SK-N-SH (cell line): Measurements from ENCODE around the gene USP12. TPM values are rescaled to one million over a fixed set of nuclear protein-coding genes. Genes with fewer than 3 reads are reported as not detected.
A peak's percentile ranks its signal among the peaks of the same experiment; 100 is the strongest.

ENCODE experiments used
- CTCF ChIA-PET: fragments of 300-600, 350-600 bp; formaldehyde crosslinking; extraction: SDS; loops from one replicate; lab custom pipeline; 2021; lab: Yijun Ruan, JAX
- POLR2A ChIA-PET: fragments of 350-600 bp; sonication (Branson Sonifier 250); formaldehyde crosslinking; extraction: SDS; loops from one replicate; lab custom pipeline; 2020; ENCODE audit warnings: antibody characterized with exemption, inconsistent platforms; lab: Yijun Ruan, JAX
- DNase-seq: peaks from one replicate; pipeline ENCODE4 v3.0.0; 2012
- H2AFZ ChIP-seq: fragments of 200-600 bp; sonication (generic); 2 replicates; pipeline ENCODE4 v1.8.1; 2016; ENCODE audit warnings: antibody characterized with exemption, mild to moderate bottlenecking, low read depth
- H3F3A ChIP-seq: fragments of 200-600 bp; sonication (generic); replicated peaks from 2 replicates; pipeline ENCODE3; 2016; ENCODE audit warnings: antibody characterized with exemption, mild to moderate bottlenecking; ENCODE audit not compliant: insufficient read depth
- H3K27ac ChIP-seq, 2 experiments: fragments of 200-500 bp in 1 of 2; fragments of 200-600 bp in 1 of 2; sonication (Bioruptor generic) in 1 of 2; sonication (generic), shearing (Covaris generic) in 1 of 2; 2 replicates each; pipeline versions ENCODE4 v1.5.1 to v1.6.1; 2014 to 2016; ENCODE audit warnings: low read depth in 2 of 2, inconsistent platforms in 1 of 2, low read length in 1 of 2, mild to moderate bottlenecking in 1 of 2, mixed read lengths in 1 of 2
- H3K27me3 ChIP-seq: fragments of 200-600 bp; sonication (generic), shearing (Covaris generic); 2 replicates; pipeline ENCODE4 v1.6.1; 2016; ENCODE audit warnings: mixed run types; ENCODE audit not compliant: insufficient read depth
- H3K36me3 ChIP-seq, 2 experiments: fragments of 200-500 bp in 1 of 2; fragments of 200-600 bp in 1 of 2; sonication (Bioruptor generic) in 1 of 2; sonication (generic) in 1 of 2; replicated peaks in 1 of 2; 2 replicates each; pipeline versions ENCODE3 to v1.5.1; 2014 to 2016; ENCODE audit warnings: low read length in 1 of 2, mild to moderate bottlenecking in 1 of 2; ENCODE audit not compliant: insufficient read depth in 2 of 2, control insufficient read depth in 1 of 2
- H3K4me1 ChIP-seq, 2 experiments: fragments of 200-500 bp in 1 of 2; fragments of 200-600 bp in 1 of 2; sonication (Bioruptor generic) in 1 of 2; sonication (generic), shearing (Covaris generic) in 1 of 2; 2 replicates each; pipeline versions ENCODE4 v1.5.1 to v1.6.1; 2014 to 2016; ENCODE audit warnings: low read depth in 1 of 2, low read length in 1 of 2, mixed run types in 1 of 2; ENCODE audit not compliant: insufficient read depth in 2 of 2, control insufficient read depth in 1 of 2
- H3K4me2 ChIP-seq: fragments of 200-600 bp; sonication (generic), shearing (Covaris generic); 2 replicates; pipeline ENCODE4 v1.6.1; 2017; ENCODE audit warnings: mixed run types
- H3K4me3 ChIP-seq, 2 experiments: fragments of 200-500 bp in 1 of 2; fragments of 200-600 bp in 1 of 2; sonication (Bioruptor generic) in 1 of 2; sonication (generic), shearing (Covaris generic) in 1 of 2; 2 replicates each; pipeline versions ENCODE4 v1.5.1 to v1.8.1; 2014 to 2016; ENCODE audit warnings: low read depth in 2 of 2, inconsistent platforms in 1 of 2, low read length in 1 of 2, mild to moderate bottlenecking in 1 of 2, mixed read lengths in 1 of 2, moderate library complexity in 1 of 2
- H3K79me2 ChIP-seq: fragments of 200-600 bp; sonication (generic); 2 replicates; pipeline ENCODE4 v1.8.1; 2017; ENCODE audit warnings: mild to moderate bottlenecking; ENCODE audit not compliant: insufficient read depth
- H3K9ac ChIP-seq: fragments of 200-600 bp; sonication (generic); 2 replicates; pipeline ENCODE4 v1.6.1; 2017; ENCODE audit warnings: mixed run types
- H3K9me2 ChIP-seq: fragments of 200-600 bp; sonication (generic); 2 replicates; pipeline ENCODE4 v1.6.1; 2017; ENCODE audit warnings: mixed run types
- H3K9me3 ChIP-seq: fragments of 200-600 bp; sonication (generic); 2 replicates; pipeline ENCODE4 v1.6.1; 2017; ENCODE audit warnings: mixed run types, mild to moderate bottlenecking, moderate library complexity
- H4K20me1 ChIP-seq: fragments of 200-600 bp; sonication (generic); 2 replicates; pipeline ENCODE4 v1.6.1; 2017; ENCODE audit warnings: mild to moderate bottlenecking, mixed run types; ENCODE audit not compliant: insufficient read depth
- CHD2 ChIP-seq: fragments of 150-350 bp; IDR thresholded peaks from 2 replicates; pipeline ENCODE4 v1.6.1; 2018; ENCODE audit warnings: low read length; ENCODE audit not compliant: partially characterized antibody
- CTCF ChIP-seq: fragments of 200-600 bp; sonication (generic); IDR thresholded peaks from 2 replicates; pipeline ENCODE4 v1.6.1; 2017; ENCODE audit warnings: antibody characterized with exemption, mild to moderate bottlenecking, moderate library complexity
- EP300 ChIP-seq, 2 experiments: IDR thresholded peaks; 2 replicates each; pipeline versions ENCODE4 v1.4.0 to v1.6.1; 2012; ENCODE audit warnings: borderline replicate concordance in 1 of 2, low read depth in 1 of 2, low read length in 1 of 2
- JUND ChIP-seq: IDR thresholded peaks from 2 replicates; pipeline ENCODE4 v1.4.0; 2012
- NFIC ChIP-seq: IDR thresholded peaks from 2 replicates; pipeline ENCODE4 v1.4.0; 2012; ENCODE audit warnings: borderline replicate concordance
- NRF1 ChIP-seq: IDR thresholded peaks from 2 replicates; pipeline ENCODE4 v1.6.1; 2012; ENCODE audit warnings: low read depth, mild to moderate bottlenecking, low read length
- PBX3 ChIP-seq: IDR thresholded peaks from 2 replicates; pipeline ENCODE4; 2012
- REST ChIP-seq: IDR thresholded peaks from 2 replicates; pipeline ENCODE4 v1.6.1; 2012; ENCODE audit warnings: mild to moderate bottlenecking, low read depth, low read length, moderate library complexity
- RXRA ChIP-seq: IDR thresholded peaks from 2 replicates; pipeline ENCODE4 v1.4.0; 2012; ENCODE audit warnings: low read depth, mild to moderate bottlenecking, borderline replicate concordance
- SMC3 ChIP-seq: IDR thresholded peaks from 2 replicates; pipeline ENCODE4 v1.6.1; 2012; ENCODE audit warnings: low read depth, low read length, improper control_type of control experiment
- TAF1 ChIP-seq: IDR thresholded peaks from 2 replicates; pipeline ENCODE4 v1.6.1; 2012; ENCODE audit warnings: low read depth, mild to moderate bottlenecking, low read length, moderate library complexity, borderline replicate concordance
- TCF12 ChIP-seq: IDR thresholded peaks from 2 replicates; pipeline ENCODE4 v1.4.0; 2012
- TEAD4 ChIP-seq: IDR thresholded peaks from 2 replicates; pipeline ENCODE4 v1.4.0; 2012; ENCODE audit warnings: mild to moderate bottlenecking, borderline replicate concordance; ENCODE audit not compliant: insufficient read depth
- USF2 ChIP-seq: fragments of 150-350 bp; IDR thresholded peaks from 2 replicates; pipeline ENCODE4 v1.6.1; 2017; ENCODE audit warnings: antibody characterized with exemption, low read length, low read depth, borderline replicate concordance
- YY1 ChIP-seq: IDR thresholded peaks from 2 replicates; pipeline ENCODE4 v1.4.0; 2012; ENCODE audit warnings: low read depth, mild to moderate bottlenecking
- WGBS: methylation state at CpG from one replicate; pipeline ENCODE4 v1.1.6; 2017; ENCODE audit warnings: low lambda C conversion rate; 5-methylcytosine and 5-hydroxymethylcytosine counted together
- polyA plus RNA-seq, 3 experiments: library from polyadenylated mRNA; depleted of rRNA; stranded (reverse); fragments of >200 nt; gene quantifications; 2 replicates each; pipeline ENCODE4 v1.2.3, GENCODE V29; 2012

Gene USP12
- polyA plus RNA-seq, 1 of the 3 experiments (the other 2 are of a cell fraction): 5.0 TPM

GRCh38 chr13:27183561-27184147, 12.0 kb upstream of the USP12 start:
- ChIA-PET POLR2A (no interaction called here), CTCF (no interaction called here)
- Histone ChIP-seq H4K20me1 (no peaks in the 10 kb centered on the region), H3K4me3 (no peak overlapping the region), H3K4me2 (peak overlapping the region; percentile 68), H3K9ac (no peak overlapping the region), H3K79me2 (no peaks in the 10 kb centered on the region; the same call in 1 of the 2 replicates), H2AFZ (peak overlapping the region; percentile 58; the same call in 1 of the 2 replicates), H3K36me3 (no peaks in the 10 kb centered on the region), H3K27ac (peak overlapping the region in 1 of 2 experiments; percentile 89; a peak in 2 of 4 replicates), H3K27me3 (no peaks in the 10 kb centered on the region), H3K9me3 (no peaks in the 10 kb centered on the region), H3F3A (peaks cover 13% of the 10 kb centered on the region), H3K9me2 (no peaks in the 10 kb centered on the region), H3K4me1 (peaks cover 0 to 4% of the 10 kb centered on the region in 2 experiments; a peak in 1 of 4 replicates)
- TF ChIP-seq SMC3 (no peak), NRF1 (no peak), EP300 (IDR thresholded peaks at IDR 0.05; ENCODE audit: borderline replicate concordance in 1 of 2, low read depth in 1 of 2, low read length in 1 of 2) (no peak), TEAD4 (no peak), TCF12 (no peak), REST (no peak), TAF1 (no peak), CHD2 (no peak), PBX3 (no peak), RXRA (no peak), YY1 (no peak), USF2 (no peak), NFIC (no peak), JUND (no peak), CTCF (no peak)
- WGBS: 67% methylated on average over 9 of the region's 9 CpGs
- DNase-seq: no peak
